NT2/D1 (cell line): ENCODE data around the gene COX7B.

Experiments used
- SUZ12 ChIP-seq: IDR thresholded peaks from 2 replicates; pipeline ENCODE4 v1.6.1; 2011; ENCODE audit not compliant: insufficient read length, insufficient read depth; ENCODE audit errors: extremely low read depth
- YY1 ChIP-seq: IDR thresholded peaks from 2 replicates; pipeline ENCODE4 v1.6.1; 2011; ENCODE audit not compliant: insufficient read length, insufficient read depth
- ZNF274 ChIP-seq: IDR thresholded peaks from 2 replicates; pipeline ENCODE4 v1.6.1; 2011; ENCODE audit warnings: mild to moderate bottlenecking, low read depth, low read length

- TF ChIP-seq ZNF274 = no peak
- no peak for TF ChIP-seq SUZ12
- no peak for TF ChIP-seq YY1
These were observed 6.4 kb upstream of the COX7B start for GRCh38 chrX:77892887-77893286.
